Stimulated activated CD4-positive, alpha-beta T cell treated with anti-CD3 and anti-CD28 coated beads, Interleukin-1b, Interleukin-23, amount 100 ng/mL, for 4 hours (primary cell): ENCODE data around the gene RNF125.
"Not testable (repeated sequence)": the region's sequence is repeated elsewhere in the genome, so short reads cannot be mapped to it uniquely, and the experiment has no call there.

Source experiments
- DNase-seq, 2 donors: peaks; one replicate each; pipeline ENCODE4 v3.0.0-alpha.2; 2020; ENCODE audit warnings: low read depth in 2 of 2

The RNF125 gene

DNA sequence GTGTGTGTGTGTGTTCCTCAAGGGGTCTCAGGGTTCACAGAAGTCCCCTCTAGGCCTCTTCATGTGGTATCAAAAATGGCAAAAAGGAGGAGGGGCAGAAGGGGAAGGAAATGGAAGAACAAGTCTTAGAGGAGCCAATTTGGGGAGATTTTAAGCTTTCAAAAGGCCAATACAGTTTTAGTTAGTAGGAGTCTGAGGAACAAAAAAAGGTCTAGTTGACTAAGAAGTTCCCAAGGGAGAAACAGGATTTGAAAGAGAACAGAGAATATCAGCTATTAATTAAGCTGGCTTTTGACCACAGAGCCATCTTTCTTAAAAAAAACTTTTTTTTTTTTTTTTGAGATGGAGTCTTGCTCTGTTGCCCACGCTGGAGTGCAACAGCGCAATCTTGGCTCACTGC lies 7.1 kb downstream of the RNF125 start:
- no peak for DNase-seq

DNA sequence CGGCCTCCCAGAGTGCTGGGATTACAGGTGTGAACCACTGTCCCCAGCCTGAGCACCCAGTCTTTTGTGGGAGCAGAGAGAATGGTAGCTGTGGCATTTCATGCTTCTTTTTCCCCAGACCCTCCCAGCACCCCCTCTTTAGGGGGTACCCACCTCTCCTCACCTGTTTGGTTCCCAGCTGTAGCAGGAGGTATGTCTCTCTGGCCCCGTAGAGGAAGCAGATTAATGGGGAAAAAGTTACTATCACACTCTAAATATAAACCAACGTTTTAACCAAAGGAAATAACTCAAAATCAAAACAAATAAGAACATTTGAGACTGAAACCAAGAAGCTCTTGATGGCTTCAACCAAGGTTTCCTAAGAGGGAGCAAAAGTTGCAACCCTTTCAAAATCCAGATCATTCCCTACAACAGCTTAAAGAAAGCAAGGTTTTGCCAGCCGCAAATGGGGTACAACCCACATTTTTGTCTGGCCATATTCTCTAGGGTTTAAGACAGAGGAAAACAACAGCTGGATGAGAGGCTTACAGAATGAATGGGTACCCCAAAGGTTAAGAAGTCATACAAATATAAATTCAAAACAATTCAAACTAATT lies 8.0 kb downstream of the RNF125 start:
- DNase-seq, result no peak

- DNase-seq, result no peak
Measured at GRCh38 chr18:32029558-32029957, 10.9 kb downstream of the RNF125 start.

GRCh38 chr18:32032609-32033008 lies 14.0 kb downstream of the RNF125 start:
- no peak for DNase-seq

DNA sequence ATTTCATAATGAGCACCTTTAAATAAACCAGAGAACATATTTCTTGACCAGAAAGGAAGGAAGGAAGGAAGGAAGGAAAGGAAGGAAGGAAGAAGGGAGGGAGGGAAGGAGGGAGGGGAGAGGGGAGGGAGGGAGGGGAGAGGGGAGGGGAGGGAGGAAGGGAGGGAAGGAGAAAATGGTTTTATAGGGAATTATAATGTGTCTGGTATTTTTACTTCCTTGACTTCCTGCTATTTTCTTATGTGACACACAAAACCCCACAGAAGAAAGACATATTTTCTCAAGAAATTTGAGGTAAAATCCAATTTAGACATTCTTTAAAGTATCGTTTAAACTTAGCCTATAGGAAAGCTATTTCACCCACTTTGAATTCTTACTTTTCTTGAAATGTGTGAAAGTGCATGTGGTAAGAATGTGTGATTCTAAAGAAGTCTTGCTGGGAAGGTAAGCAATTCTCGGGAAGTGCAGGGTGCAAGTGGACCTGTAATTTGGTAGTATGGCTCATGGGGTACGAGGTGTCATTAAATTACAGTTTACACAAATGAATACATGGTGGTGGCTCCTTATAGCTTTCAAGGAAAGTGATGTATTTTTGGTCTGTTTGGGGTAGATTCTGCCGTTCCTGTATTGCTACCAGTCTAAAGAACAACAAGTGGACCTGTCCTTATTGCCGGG lies 18.0 kb downstream of the RNF125 start:
- no peak for DNase-seq

DNA sequence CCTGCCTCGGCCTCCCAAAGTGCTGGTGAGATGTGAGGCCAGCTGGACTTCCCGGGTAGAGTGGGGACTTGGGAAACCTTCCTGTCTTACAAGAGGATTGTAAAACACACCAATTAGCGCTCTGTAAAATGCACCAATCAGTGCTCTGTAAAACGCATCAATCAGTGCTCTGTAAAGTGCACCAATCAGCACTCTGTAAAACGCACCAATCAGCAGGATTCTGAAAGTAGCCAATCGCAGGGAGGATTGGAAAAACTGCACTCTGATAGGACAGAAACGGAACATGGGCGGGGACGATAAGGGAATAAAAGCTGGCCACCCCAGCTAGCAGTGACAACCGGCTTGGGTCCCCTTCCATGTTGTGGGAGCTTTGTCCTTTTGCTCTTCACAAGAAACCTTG lies 19.0 kb downstream of the RNF125 start:
- no peak for DNase-seq

GRCh38 chr18:32040936-32041335 lies 22.3 kb downstream of the RNF125 start:
- DNase-seq, result no peak

DNA sequence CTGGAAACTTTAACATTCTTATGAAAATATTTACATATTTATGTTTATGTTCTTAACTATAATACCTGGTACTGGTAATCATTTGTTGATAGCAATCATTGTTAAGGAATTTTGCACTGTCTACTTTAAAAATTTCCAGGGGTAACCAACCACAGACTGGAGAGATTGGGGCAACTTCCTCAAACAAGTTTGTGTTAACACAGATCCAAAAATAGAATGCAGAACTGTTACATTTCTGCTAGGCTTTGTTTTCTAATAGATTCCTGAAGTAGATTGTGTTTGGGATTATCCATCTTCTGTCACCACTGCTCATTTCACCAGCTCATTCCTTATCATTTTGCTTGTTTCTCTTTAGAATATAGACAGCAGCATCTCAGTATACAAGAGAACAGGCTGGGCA lies 23.7 kb downstream of the RNF125 start:
- DNase-seq, result no peak

GRCh38 chr18:32048507-32049091 lies 30.0 kb downstream of the RNF125 start:
- DNase-seq, result no peak

GRCh38 chr18:32049393-32050171 lies 31.0 kb downstream of the RNF125 start:
- DNase-seq, result no peak

DNA sequence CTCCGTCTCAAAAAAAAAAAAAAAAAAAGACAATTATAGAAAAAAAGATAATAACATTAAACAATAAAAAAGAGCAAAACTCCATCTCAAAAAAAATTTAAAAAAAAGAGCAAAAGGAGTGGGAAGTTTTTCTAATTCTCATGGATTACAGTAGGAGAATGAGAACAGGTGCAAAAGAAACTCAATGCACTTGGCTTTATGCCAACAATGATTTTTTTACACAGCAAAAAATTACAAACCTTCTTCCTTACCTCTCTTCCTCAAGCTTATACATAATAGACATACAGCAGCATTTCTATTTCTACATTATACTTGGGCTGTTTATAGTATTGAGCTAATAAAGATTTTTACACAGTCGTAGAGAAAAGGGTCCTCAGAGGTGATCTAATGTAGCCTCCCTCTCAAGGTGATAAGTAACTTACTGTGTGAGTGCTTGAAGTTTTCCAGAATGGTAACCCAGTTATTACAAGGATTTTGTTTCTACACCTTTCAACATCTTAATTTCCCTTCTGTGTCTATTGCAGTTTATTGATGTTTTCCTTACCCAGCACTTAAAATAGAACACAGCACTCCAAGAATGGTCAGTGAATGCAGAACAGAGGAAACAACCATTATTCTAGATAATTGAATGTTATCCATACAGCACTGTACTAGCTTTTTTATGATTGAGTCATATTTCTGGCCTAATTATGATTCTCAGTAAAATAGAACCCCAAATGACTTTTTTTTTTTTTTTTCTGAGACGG lies 38.2 kb downstream of the RNF125 start:
- no peak for DNase-seq

DNA sequence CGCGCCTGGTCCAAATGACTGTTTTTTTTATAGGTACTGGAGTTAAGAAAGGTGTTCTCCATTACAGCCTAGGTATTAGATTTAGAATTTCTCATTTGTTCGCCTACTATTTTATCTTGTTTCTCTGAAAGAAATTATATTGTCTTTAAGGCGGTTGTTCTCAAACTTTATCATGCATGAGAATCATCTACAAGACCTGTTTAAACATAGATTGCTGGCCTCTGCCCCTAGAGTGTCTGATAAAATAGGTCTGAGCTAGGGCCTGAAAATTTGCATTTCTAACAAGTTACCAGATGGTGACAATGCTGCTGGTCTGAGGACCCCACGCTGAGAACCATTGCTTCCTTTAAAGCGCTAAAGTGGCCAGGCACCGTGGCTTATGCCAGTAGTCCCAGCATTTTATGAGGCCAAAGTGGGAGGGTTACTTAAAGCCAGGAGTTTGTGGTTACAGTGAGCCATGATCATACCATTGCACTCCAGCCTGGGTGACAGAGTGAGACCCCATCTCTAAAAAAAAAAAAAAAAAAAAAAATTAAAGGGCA lies 39.1 kb downstream of the RNF125 start:
- no peak for DNase-seq

DNA sequence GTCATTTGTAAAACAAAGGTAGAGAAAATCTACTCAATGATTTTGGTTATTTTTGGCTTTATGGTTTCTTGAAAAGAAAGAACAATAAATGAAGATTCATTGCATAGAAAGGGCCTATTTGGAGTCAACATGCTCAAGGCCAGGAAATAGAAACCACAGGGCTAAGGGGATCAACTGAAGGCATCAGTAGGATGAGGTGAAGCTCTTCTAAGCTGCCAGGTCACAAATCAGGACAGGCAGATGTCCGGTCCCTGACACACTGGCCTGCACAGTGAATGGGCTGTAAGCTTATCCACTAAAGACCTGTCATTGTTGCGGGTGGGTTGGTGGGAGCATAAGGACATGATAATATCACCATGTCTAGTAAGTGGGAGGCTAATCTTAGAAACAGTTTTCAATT lies 41.4 kb downstream of the RNF125 start:
- no peak for DNase-seq

- no peak for DNase-seq
Measured at GRCh38 chr18:32067375-32068167, 48.9 kb downstream of the RNF125 start.

- DNase-seq, result no peak
Measured at GRCh38 chr18:32072321-32072720, 53.7 kb downstream of the RNF125 start.

- no peak for DNase-seq
Measured at GRCh38 chr18:32074206-32074605, 55.6 kb downstream of the RNF125 start.

DNA sequence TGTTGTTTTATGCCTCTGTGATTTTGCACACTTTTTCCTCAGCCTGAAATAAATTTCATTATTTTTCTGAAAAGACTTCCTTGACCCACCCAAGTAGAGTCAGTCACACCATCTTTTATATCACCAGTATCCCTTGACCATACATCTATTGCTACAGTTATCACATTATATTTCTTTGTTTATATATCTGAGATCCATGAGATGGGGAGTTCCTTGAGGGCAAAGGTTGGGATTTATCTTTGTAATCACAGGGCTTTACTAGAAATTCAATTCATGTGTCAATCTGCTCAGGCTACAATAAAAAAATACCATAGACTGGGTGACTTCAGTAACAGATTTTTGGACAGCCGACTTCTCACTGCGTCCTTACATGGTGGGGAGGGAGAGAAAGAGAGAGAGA lies 60.2 kb downstream of the RNF125 start:
- DNase-seq, result no peak

GRCh38 chr18:32081881-32082280 lies 63.3 kb downstream of the RNF125 start:
- no peak for DNase-seq

- DNase-seq, result no peak
Measured at GRCh38 chr18:32083781-32084180, 65.2 kb downstream of the RNF125 start.

DNA sequence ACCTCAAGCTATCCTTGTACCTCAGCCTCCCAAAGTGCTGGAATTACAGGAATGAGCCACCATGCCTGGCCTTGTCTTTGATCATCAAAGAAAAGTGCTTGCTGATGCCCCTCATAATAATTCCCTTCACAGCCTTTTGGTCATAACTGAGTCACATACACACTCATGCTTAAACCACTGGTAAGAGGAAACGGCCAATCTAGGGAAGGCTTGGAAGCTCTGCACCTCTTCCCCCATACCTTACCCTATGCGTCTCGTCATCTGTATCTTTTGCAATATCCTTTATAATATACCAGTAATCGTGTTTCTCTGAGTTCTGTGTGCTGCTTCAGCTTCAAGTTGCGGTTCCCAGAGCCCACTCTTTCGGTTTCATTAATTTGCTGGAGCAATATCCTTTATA lies 68.3 kb downstream of the RNF125 start:
- DNase-seq, result no peak

GRCh38 chr18:32090831-32091230 lies 72.2 kb downstream of the RNF125 start:
- not testable (repeated sequence) for DNase-seq
